Measurements from ENCODE around the gene SLC4A7. TPM values are rescaled to one million over a fixed set of nuclear protein-coding genes. Genes with fewer than 3 reads are reported as not detected.
"Not testable (repeated sequence)": the region's sequence is repeated elsewhere in the genome, so short reads cannot be mapped to it uniquely, and the experiment has no call there.

The SLC4A7 gene
- total RNA-seq, 2 experiments from 2014 or later: 48.0 to 48.8 TPM

GRCh38 chr3:27415202-27415601, 69.0 kb downstream of the SLC4A7 start:
- ATAC-seq (no peak), DNase-seq (no peak)
- no peaks in the 10 kb centered on the region for H3K27me3 Mint-ChIP-seq
- H3K4me3 Mint-ChIP-seq: no peak overlapping the region
- intact Hi-C loops (cut with micrococcal nuclease): no loop called here
- H3K9me3 Mint-ChIP-seq: no peaks in the 10 kb centered on the region
- no peak overlapping the region for H3K27ac Mint-ChIP-seq
- CTCF ChIA-PET: no interaction called here
- H3K36me3 Mint-ChIP-seq (ENCODE audit: low read depth): peaks cover 43% of the 10 kb centered on the region
- POLR2A ChIA-PET: no interaction called here
- H3K4me1 Mint-ChIP-seq (ENCODE audit: low read depth): no peaks in the 10 kb centered on the region
- TF ChIP-seq CTCF (IDR thresholded peaks at IDR 0.05): no peak

- H3K36me3 Mint-ChIP-seq (ENCODE audit: low read depth): peaks cover 19% of the 10 kb centered on the region
- no peaks in the 10 kb centered on the region for H3K27me3 Mint-ChIP-seq
- H3K27ac Mint-ChIP-seq: no peak overlapping the region
- H3K9me3 Mint-ChIP-seq: no peaks in the 10 kb centered on the region
- ATAC-seq (no peak), DNase-seq (no peak)
- POLR2A ChIA-PET: no interaction called here
- TF ChIP-seq CTCF (IDR thresholded peaks at IDR 0.05): no peak
- intact Hi-C loops (cut with micrococcal nuclease): no loop called here
- H3K4me3 Mint-ChIP-seq: no peak overlapping the region
- H3K4me1 Mint-ChIP-seq (ENCODE audit: low read depth): peaks cover 2% of the 10 kb centered on the region
- CTCF ChIA-PET: no interaction called here
Observed at GRCh38 chr3:27392950-27393679, 91.1 kb downstream of the SLC4A7 start.

- not testable (repeated sequence) for H3K9me3 Mint-ChIP-seq
Observed at GRCh38 chr3:27392414-27392813, 91.8 kb downstream of the SLC4A7 start.

GRCh38 chr3:27391796-27392195, 92.4 kb downstream of the SLC4A7 start:
- Mint-ChIP-seq H3K4me1 (ENCODE audit: low read depth) (peaks cover 2% of the 10 kb centered on the region), H3K27me3 (no peaks in the 10 kb centered on the region), H3K36me3 (ENCODE audit: low read depth) (peaks cover 18% of the 10 kb centered on the region), H3K4me3 (no peak overlapping the region), H3K9me3 (no peaks in the 10 kb centered on the region), H3K27ac (peak overlapping the region; percentile 25)
- DNase-seq (no peak), ATAC-seq (no peak)
- POLR2A ChIA-PET: no interaction called here
- CTCF ChIA-PET: interaction anchor here (1.8 kb wide), 1 partner anchor 12 kb away, joined by 5 read pairs; no protein-coding TSS in a partner anchor
- no peak for TF ChIP-seq CTCF (IDR thresholded peaks at IDR 0.05)
- intact Hi-C loops (cut with micrococcal nuclease): no loop called here

More at GRCh38 chr3:27392414-27392813, 91.8 kb downstream of the SLC4A7 start:
- DNase-seq; CTCF ChIA-PET; POLR2A ChIA-PET; H3K4me3 Mint-ChIP-seq; H3K4me1 Mint-ChIP-seq (ENCODE audit: low read depth); H3K27me3 Mint-ChIP-seq; H3K27ac Mint-ChIP-seq; ATAC-seq; intact Hi-C loops (cut with micrococcal nuclease): not testable (repeated sequence)
- H3K36me3 Mint-ChIP-seq (ENCODE audit: low read depth): peaks cover 19% of the 10 kb centered on the region

GRCh38 chr3:27387625-27388024, 96.6 kb downstream of the SLC4A7 start:
- intact Hi-C loops (cut with micrococcal nuclease): no loop called here
- Mint-ChIP-seq H3K27me3 (no peaks in the 10 kb centered on the region), H3K27ac (no peak overlapping the region), H3K4me1 (ENCODE audit: low read depth) (peaks cover 2% of the 10 kb centered on the region), H3K4me3 (no peak overlapping the region), H3K9me3 (no peaks in the 10 kb centered on the region), H3K36me3 (ENCODE audit: low read depth) (peaks cover 24% of the 10 kb centered on the region)
- ChIA-PET POLR2A (no interaction called here), CTCF (no interaction called here)
- no peak for DNase-seq
- TF ChIP-seq CTCF (IDR thresholded peaks at IDR 0.05): no peak
- no peak for ATAC-seq
